Measurements from ENCODE around the gene WNT7A. TPM values are rescaled to one million over a fixed set of nuclear protein-coding genes. Genes with fewer than 3 reads are reported as not detected.

WNT7A gene
- total and polyA plus RNA-seq, 2 donors (not counting 1 experiment from before 2014, with no cell fraction given), result not detected

DNA sequence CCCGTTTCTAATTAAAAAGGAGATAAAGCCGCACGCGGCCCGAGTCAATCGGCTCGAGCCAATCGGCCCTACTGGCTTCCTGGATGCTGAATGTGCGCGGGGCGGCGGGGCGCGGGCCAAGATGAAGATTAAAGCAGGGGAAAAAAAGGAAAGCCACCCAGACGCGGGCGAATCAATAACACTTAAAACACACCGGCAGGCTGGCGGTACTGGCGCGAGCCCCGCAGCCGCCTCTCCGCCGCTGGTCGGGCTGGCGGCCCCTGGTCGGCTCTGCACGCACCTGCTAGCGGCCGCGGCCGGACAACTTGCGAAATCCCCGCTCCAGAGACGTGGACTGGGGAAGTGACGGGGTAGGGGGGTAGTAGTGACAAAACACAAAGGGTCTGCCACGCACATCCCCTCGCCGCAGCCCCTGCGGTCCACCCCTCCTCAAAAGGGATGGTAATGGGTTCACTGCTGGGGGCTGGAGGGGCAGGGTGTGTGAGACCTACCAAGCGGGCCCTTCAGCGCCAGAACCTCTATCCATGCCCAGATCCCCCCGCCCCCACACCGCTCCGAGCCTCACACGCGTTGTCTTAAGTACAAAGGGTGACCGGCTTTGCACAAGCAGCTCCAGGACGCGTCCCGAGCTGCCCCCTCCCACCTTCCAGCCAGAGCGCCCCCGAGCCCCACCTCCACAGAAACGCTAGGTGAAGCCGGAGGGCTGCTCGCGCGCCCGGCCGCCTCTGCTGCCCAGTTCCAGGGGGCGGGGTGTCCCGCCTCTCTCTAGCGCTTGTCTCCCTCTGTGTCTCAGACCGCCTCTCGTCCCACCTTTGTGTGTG lies 1.4 kb downstream of the WNT7A start:
- Histone ChIP-seq H3K4me2 (replicated peaks; ENCODE audit: low read depth, low read length, poor library complexity, severe bottlenecking) (peak overlapping the region; percentile 72), H3K9ac (ENCODE audit: low read length) (no peak overlapping the region), H3K27me3 (replicated peaks in 1 of 4; ENCODE audit: control extremely low read depth in 1 of 4, control insufficient read depth in 3 of 4, insufficient read depth in 4 of 4, low read length in 3 of 4) (peaks cover 0 to 65% (median 32%) of the 10 kb centered on the region in 4 experiments), H3K27ac (ENCODE audit: low read length in 2 of 2) (no peak overlapping the region), H3K9me3 (ENCODE audit: control extremely low read depth in 1 of 3, control insufficient read depth in 2 of 3, insufficient read depth in 1 of 3, low read length in 2 of 3) (peaks cover 0 to 15% (median 0%) of the 10 kb centered on the region in 3 donors), H2AFZ (ENCODE audit: insufficient read depth, low read depth, low read length, poor library complexity, severe bottlenecking) (peak overlapping the region; percentile 38), H3K4me3 (ENCODE audit: control extremely low read depth in 1 of 5, extremely low read depth in 1 of 5, insufficient read depth in 1 of 5, low read depth in 2 of 5, low read length in 4 of 5) (peak overlapping the region in 1 of 5 experiments; percentile 17), H4K20me1 (ENCODE audit: control insufficient read depth, insufficient read depth, low read length, poor library complexity, severe bottlenecking) (no peaks in the 10 kb centered on the region), H3K4me1 (ENCODE audit: control insufficient read depth in 2 of 2, insufficient read depth in 2 of 2, low read length in 2 of 2) (peaks cover 23 to 27% of the 10 kb centered on the region in 2 donors), H3K79me2 (ENCODE audit: control insufficient read depth, insufficient read depth, low read length) (no peaks in the 10 kb centered on the region), H3K36me3 (replicated peaks in 1 of 2; ENCODE audit: control extremely low read depth in 1 of 2, control insufficient read depth in 1 of 2, extremely low read depth in 1 of 2, insufficient read depth in 2 of 2, low read length in 1 of 2) (no peaks in the 10 kb centered on the region)
- peaks cover 62% of the 10 kb centered on the region for H3K27me3 Mint-ChIP-seq
- DNase-seq (peak; percentile 25), ATAC-seq (ENCODE audit: low read depth) (no peak)
- 3% methylated on average over 63 of the region's 66 CpGs for WGBS (ENCODE audit: insufficient coverage)
- H3K9me3 Mint-ChIP-seq (ENCODE audit: insufficient read depth), result no peaks in the 10 kb centered on the region
- peaks cover 11% of the 10 kb centered on the region for H3K4me1 Mint-ChIP-seq
- ChIA-PET CTCF (interaction anchor here (1.0 to 1.8 kb wide), 2 partner anchors 18 to 785 kb away, joined by 3 to 6 read pairs; no protein-coding TSS in a partner anchor), POLR2A (no interaction called here)
- TF ChIP-seq EZH2 (IDR thresholded peaks at IDR 0.05; ENCODE audit: borderline replicate concordance, insufficient read depth, low read depth, low read length, poor library complexity, severe bottlenecking), result no peak
- peak overlapping the region; percentile 75 for H3K4me3 Mint-ChIP-seq
- no peak overlapping the region for H3K27ac Mint-ChIP-seq
- intact Hi-C loops (cut with micrococcal nuclease), result loop anchor here (10.0 kb wide), 1 partner anchor 224 kb away; no protein-coding TSS in a partner anchor

DNA sequence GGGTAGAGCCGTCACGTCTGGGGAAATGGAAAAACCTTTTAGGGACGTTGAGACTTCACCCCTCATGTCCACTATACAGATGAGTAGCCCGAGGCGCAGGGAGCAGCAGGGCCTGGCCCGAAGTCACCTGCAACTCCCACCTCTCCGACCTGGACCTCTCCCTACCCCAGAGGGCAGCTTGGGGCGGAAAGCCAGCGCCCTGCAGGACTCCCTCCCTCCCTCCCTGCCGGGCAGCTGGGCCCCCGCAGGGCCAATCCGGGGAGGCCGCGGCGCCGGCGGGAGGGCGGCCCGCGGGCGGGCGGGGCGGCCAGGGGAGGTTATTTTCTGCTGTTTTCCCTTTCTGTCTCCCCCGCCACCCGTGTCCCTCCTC lies 2.0 kb downstream of the WNT7A start:
- H3K4me3 Mint-ChIP-seq, result peak overlapping the region; percentile 75
- ATAC-seq (ENCODE audit: low read depth), result no peak
- no peaks in the 10 kb centered on the region for H3K79me2 ChIP-seq (ENCODE audit: control insufficient read depth, insufficient read depth, low read length)
- peaks cover 0 to 64% (median 31%) of the 10 kb centered on the region in 4 experiments for H3K27me3 ChIP-seq (replicated peaks in 1 of 4; ENCODE audit: control extremely low read depth in 1 of 4, control insufficient read depth in 3 of 4, insufficient read depth in 4 of 4, low read length in 3 of 4)
- no peak overlapping the region for H3K9ac ChIP-seq (ENCODE audit: low read length)
- peak overlapping the region; percentile 38 for H2AFZ ChIP-seq (ENCODE audit: insufficient read depth, low read depth, low read length, poor library complexity, severe bottlenecking)
- no peaks in the 10 kb centered on the region for H4K20me1 ChIP-seq (ENCODE audit: control insufficient read depth, insufficient read depth, low read length, poor library complexity, severe bottlenecking)
- POLR2A ChIA-PET, result no interaction called here
- H3K4me1 ChIP-seq (ENCODE audit: control insufficient read depth in 2 of 2, insufficient read depth in 2 of 2, low read length in 2 of 2), result peaks cover 23 to 27% of the 10 kb centered on the region in 2 donors
- H3K27ac Mint-ChIP-seq, result no peak overlapping the region
- H3K4me3 ChIP-seq (ENCODE audit: control extremely low read depth in 1 of 5, extremely low read depth in 1 of 5, insufficient read depth in 1 of 5, low read depth in 2 of 5, low read length in 4 of 5), result no peak overlapping the region
- peak overlapping the region; percentile 72 for H3K4me2 ChIP-seq (replicated peaks; ENCODE audit: low read depth, low read length, poor library complexity, severe bottlenecking)
- peaks cover 0 to 15% (median 0%) of the 10 kb centered on the region in 3 donors for H3K9me3 ChIP-seq (ENCODE audit: control extremely low read depth in 1 of 3, control insufficient read depth in 2 of 3, insufficient read depth in 1 of 3, low read length in 2 of 3)
- CTCF ChIA-PET, result no interaction called here
- intact Hi-C loops (cut with micrococcal nuclease), result loop anchor here (10.0 kb wide), 1 partner anchor 223 kb away; no protein-coding TSS in a partner anchor
- peaks cover 61% of the 10 kb centered on the region for H3K27me3 Mint-ChIP-seq
- no peaks in the 10 kb centered on the region for H3K9me3 Mint-ChIP-seq (ENCODE audit: insufficient read depth)
- H3K36me3 ChIP-seq (replicated peaks in 1 of 2; ENCODE audit: control extremely low read depth in 1 of 2, control insufficient read depth in 1 of 2, extremely low read depth in 1 of 2, insufficient read depth in 2 of 2, low read length in 1 of 2), result no peaks in the 10 kb centered on the region
- peaks cover 11% of the 10 kb centered on the region for H3K4me1 Mint-ChIP-seq
- no peak overlapping the region for H3K27ac ChIP-seq (ENCODE audit: low read length in 2 of 2)
- DNase-seq, result no peak
- 52% methylated on average over 7 of the region's 25 CpGs for WGBS (ENCODE audit: insufficient coverage)
- no peak for TF ChIP-seq EZH2 (IDR thresholded peaks at IDR 0.05; ENCODE audit: borderline replicate concordance, insufficient read depth, low read depth, low read length, poor library complexity, severe bottlenecking)
- TF ChIP-seq, protein P1, sequence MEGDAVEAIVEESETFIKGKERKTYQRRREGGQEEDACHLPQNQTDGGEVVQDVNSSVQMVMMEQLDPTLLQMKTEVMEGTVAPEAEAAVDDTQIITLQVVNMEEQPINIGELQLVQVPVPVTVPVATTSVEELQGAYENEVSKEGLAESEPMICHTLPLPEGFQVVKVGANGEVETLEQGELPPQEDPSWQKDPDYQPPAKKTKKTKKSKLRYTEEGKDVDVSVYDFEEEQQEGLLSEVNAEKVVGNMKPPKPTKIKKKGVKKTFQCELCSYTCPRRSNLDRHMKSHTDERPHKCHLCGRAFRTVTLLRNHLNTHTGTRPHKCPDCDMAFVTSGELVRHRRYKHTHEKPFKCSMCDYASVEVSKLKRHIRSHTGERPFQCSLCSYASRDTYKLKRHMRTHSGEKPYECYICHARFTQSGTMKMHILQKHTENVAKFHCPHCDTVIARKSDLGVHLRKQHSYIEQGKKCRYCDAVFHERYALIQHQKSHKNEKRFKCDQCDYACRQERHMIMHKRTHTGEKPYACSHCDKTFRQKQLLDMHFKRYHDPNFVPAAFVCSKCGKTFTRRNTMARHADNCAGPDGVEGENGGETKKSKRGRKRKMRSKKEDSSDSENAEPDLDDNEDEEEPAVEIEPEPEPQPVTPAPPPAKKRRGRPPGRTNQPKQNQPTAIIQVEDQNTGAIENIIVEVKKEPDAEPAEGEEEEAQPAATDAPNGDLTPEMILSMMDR (IDR thresholded peaks at IDR 0.05), result no peak

Data from B cell (primary cell).